ENCODE results near the gene PTGES3. TPM values are rescaled to one million over a fixed set of nuclear protein-coding genes. Genes with fewer than 3 reads are reported as not detected.
"Not testable (repeated sequence)": the region's sequence is repeated elsewhere in the genome, so short reads cannot be mapped to it uniquely, and the experiment has no call there.

Gene PTGES3
- total RNA-seq, 8 experiments from 2014 or later, result 145 to 328 (median 187) TPM

DNA sequence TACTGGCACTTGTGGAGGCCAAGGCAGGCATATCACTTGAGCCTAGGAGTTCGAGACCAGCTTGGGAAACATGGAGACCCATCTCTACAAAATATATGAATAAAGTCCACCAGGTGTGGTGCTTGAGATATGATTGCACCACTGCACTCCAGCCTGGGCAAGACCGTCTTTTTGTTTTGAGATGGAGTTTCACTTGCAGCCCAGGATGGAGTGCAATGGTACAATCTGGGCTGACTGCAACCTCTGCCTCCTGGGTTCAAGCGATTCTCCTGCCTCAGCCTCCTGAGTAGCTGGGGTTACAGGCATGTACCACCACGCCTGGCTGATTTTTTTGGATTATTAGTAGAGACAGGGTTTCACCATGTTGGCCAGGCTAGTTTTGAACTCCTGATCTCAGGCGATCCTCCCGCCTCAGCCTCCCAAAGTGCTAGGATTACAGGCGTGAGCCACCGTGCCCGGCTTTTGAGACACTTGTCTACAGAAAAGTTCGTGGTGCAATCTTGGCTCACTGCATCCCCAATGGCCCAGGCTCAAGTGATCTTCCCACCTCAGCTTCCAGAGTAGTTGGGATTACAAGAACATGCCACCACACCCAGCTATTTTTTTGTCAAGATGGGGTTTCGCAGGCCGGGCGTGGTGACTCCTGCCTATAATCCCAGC lies 26.0 kb downstream of the PTGES3 start:
- in situ Hi-C loops (cut with MboI; ENCODE audit: low pct_unique_long_range_greater_than_20kb in 2 of 9, low sequenced_read_pairs in 9 of 9, unreplicated experiment in 9 of 9), result no loop called here
- Histone ChIP-seq H3K4me1 (replicated peaks in 1 of 2) (no peaks in the 10 kb centered on the region), H3K27ac (no peak overlapping the region), H3K4me3 (no peak overlapping the region)
- WGBS, 10 experiments, result 80 to 100% (median 90%) methylated on average over 1 to 6 of the region's 13 CpGs; no CpG with 5 or more reads in 1 of the 10 experiments
- ATAC-seq (replicated peaks in 6 of 8), result no peak

DNA sequence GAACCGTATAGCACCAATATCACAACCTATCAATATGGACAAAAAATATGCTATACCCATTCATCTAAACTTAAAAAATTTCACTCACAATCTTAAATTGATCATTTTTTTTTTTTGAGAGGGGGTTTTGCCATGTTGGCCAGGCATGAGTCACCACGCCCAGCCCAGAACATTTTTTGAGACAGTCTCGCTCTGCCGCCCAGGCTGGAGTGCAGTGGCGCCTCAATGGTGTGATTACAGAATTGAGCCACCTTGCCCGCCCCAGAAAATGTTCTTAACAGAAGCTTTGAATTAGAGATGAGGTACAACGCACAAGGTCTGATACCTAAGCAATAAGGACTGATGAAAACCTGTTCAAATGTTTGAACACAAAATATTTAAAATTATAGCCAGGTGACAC lies 26.5 kb downstream of the PTGES3 start:
- 90 to 100% (median 98%) methylated on average over 1 to 7 of the region's 7 CpGs; no CpG with 5 or more reads in 1 of the 10 experiments for WGBS, 10 experiments
- no peak overlapping the region for H3K4me3 ChIP-seq
- in situ Hi-C loops (cut with MboI; ENCODE audit: low pct_unique_long_range_greater_than_20kb in 2 of 9, low sequenced_read_pairs in 9 of 9, unreplicated experiment in 9 of 9), result no loop called here
- H3K4me1 ChIP-seq (replicated peaks in 1 of 2), result no peaks in the 10 kb centered on the region
- ATAC-seq (replicated peaks in 6 of 8), result no peak
- H3K27ac ChIP-seq, result no peak overlapping the region

DNA sequence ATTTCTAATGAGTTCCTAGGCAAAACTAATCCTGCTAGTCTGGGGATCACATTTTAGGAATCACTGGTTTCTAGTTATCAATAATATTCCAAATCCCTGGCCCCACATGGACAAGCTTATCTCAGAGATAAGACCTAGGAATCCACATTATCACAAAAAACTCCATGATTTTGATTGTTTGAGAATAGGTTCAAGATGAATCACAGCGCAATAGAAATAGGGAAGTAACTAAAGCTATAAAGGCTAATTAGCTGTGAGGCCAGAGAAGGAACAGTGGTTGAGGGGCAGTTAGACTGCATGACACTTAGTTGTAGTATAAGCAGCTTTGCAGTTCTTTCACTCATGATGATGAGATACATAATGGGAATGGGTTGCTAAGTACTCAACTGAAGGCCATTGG lies 29.2 kb downstream of the PTGES3 start:
- Histone ChIP-seq H3K4me1 (replicated peaks in 1 of 2) (no peaks in the 10 kb centered on the region), H3K4me3 (no peak overlapping the region), H3K27ac (no peak overlapping the region)
- 100% methylated on average over 1 of the region's 1 CpG; no CpG with 5 or more reads in 3 of the 10 experiments for WGBS, 10 experiments
- in situ Hi-C loops (cut with MboI; ENCODE audit: low pct_unique_long_range_greater_than_20kb in 2 of 9, low sequenced_read_pairs in 9 of 9, unreplicated experiment in 9 of 9), result no loop called here
- ATAC-seq (replicated peaks in 6 of 8), result no peak

DNA sequence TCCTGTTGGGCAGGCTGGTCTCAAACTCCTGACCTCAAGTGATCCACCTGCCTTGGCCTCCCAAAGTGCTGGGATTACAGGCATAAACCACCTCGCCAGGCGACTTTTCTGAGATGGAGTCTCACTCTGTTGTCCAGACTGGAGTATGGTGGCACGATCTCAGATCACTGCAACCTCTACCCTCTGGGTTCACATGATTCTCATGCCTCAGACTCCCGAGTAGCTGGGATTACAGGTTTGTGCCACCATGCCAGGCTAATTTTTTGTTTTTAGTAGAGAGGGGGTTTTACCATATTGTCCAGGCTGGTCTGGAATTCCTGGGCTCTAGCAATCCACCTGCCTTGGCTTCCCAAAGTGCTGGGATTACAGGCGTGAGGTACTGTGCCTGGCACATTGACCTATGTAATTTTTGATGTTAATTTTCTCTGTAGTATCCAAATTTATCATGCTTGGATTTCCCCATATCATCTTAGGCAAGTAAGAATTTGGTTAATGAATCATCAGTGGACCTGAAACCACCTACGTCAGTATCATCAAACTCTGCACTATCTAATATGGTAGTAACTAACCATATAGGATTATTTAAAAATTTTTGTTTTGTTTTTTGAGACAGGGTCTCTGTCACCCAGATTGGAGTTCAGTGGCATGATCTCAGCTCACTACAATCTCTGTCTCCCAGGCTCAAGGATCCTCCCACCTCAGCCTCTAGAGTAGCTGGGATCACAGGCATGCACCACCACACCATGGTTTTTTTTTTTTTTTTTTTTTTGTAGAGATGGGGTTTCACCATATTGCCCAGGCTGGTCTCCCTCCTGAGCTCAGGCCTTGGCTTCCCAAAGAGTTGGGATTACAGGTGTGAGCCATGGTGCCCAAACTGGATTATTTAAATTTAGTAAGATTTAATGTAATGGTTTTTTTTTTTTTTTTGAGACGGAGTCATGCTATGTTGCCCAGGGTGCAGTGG lies 30.4 kb downstream of the PTGES3 start:
- Histone ChIP-seq H3K4me1 (replicated peaks in 1 of 2) (no peaks in the 10 kb centered on the region), H3K4me3 (no peak overlapping the region), H3K27ac (no peak overlapping the region)
- in situ Hi-C loops (cut with MboI; ENCODE audit: low pct_unique_long_range_greater_than_20kb in 2 of 9, low sequenced_read_pairs in 9 of 9, unreplicated experiment in 9 of 9), result no loop called here
- peak in 1 of 8 experiments; percentile 23 for ATAC-seq (replicated peaks in 6 of 8)
- 78 to 100% (median 90%) methylated on average over 2 to 5 of the region's 7 CpGs; no CpG with 5 or more reads in 3 of the 10 experiments for WGBS, 10 experiments

DNA sequence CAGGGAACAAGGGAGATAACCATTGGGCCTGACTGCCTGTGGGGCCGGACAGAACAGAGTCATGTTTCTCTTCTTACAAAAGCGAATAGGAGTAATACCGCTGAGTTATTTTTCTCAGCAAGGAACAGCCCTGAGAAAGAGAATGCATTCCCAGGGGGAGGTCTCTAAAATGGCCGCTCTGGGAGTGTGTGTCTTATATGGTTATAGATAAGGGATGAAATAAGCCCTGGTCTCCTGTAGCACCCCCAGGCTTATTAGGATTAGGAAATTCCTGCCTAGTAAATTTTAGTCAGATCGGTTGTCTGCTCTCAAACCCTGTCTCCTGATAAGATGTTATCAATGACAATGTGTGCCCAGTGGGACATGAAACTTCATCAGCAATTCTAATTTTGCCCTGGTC lies 34.3 kb downstream of the PTGES3 start:
- in situ Hi-C loops (cut with MboI; ENCODE audit: low pct_unique_long_range_greater_than_20kb in 2 of 9, low sequenced_read_pairs in 9 of 9, unreplicated experiment in 9 of 9); H3K4me3 ChIP-seq; H3K27ac ChIP-seq; ATAC-seq (replicated peaks in 6 of 8); H3K4me1 ChIP-seq (replicated peaks in 1 of 2): not testable (repeated sequence)
- 64 to 100% (median 100%) methylated on average over 1 to 5 of the region's 5 CpGs; no CpG with 5 or more reads in 3 of the 10 experiments for WGBS, 10 experiments

DNA sequence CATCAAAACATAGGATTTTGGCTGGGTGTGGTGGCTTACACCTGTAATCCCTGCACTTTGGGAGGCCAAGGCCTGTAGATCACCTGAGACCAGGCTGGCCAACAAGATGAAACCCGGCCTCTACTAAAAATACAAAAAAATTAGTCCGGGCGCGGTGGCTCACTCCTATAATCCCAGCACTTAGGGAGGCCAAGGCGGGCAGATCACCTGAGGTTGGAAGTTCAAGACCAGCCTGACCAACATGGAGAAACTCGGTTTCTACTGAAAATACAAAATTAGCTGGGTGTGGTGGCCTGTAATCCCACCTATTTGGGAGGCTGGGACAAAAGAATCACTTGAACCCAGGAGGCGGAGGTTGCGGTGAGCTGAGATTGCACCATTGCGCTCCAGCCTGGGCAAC lies 40.1 kb downstream of the PTGES3 start:
- in situ Hi-C loops (cut with MboI; ENCODE audit: low pct_unique_long_range_greater_than_20kb in 2 of 9, low sequenced_read_pairs in 9 of 9, unreplicated experiment in 9 of 9); ATAC-seq (replicated peaks in 6 of 8); H3K4me3 ChIP-seq; H3K27ac ChIP-seq: not testable (repeated sequence)
- 80 to 100% (median 94%) methylated on average over 1 to 9 of the region's 9 CpGs; no CpG with 5 or more reads in 2 of the 10 experiments for WGBS, 10 experiments
- peaks cover 11 to 13% of the 10 kb centered on the region in 2 donors for H3K4me1 ChIP-seq (replicated peaks in 1 of 2)

DNA sequence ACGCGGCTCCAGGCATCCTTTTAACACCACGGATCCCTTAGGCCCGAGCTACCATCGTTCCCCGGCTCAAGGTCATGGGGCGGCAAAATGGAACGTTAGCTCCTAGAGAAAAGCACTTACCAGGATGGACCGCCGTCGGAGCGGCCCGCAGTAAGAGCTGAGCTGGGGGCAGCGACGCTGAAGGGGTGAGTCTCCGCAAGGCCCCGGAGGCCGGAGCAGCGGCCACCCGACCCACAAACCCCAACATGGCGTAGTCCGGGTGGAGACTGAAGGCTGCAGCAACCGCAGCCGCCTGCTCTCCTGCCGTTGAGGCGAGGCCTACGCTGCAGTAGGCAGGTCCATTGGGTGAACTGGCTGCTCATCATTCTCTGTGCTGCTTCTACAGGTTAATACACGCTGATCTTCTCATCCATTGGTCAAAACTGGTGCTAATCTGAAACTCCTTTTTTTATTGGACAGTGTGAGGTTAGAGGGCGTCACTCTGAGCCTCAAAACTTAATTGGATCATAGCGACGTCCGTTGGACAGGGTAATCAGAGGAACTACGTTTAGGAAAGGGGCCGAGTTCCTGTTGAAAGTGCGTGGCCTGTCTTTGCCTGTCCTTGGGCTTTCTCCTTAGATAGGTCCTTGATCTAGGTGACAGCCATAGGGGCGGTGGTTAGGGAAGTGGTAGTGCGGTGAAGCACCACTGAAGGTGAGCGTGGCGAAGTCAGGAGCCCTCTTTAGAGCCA lies 42.2 kb downstream of the PTGES3 start, which contains the start of gene ATP5F1B:
ATP5F1B (minus strand) TSS at position 268 of the 730 bp plus-strand sequence; CDS start at position 247, 21 bp downstream.
- ATAC-seq (replicated peaks in 6 of 8), result peak; percentile 97 to 99 (median 98)
- in situ Hi-C loops (cut with MboI; ENCODE audit: low pct_unique_long_range_greater_than_20kb in 2 of 9, low sequenced_read_pairs in 9 of 9, unreplicated experiment in 9 of 9), result no loop called here
- Histone ChIP-seq H3K4me3 (peak within 1 kb of the TSS; percentile 69 to 91 (median 78)), H3K4me1 (replicated peaks in 1 of 2) (peaks cover 11 to 13% of the 10 kb centered on the region in 2 donors), H3K27ac (peak within 1 kb of the TSS; percentile 87 to 93)
- 0 to 7% (median 3%) methylated on average over 2 to 17 of the region's 39 CpGs; no CpG with 5 or more reads in 1 of the 10 experiments for WGBS, 10 experiments

DNA sequence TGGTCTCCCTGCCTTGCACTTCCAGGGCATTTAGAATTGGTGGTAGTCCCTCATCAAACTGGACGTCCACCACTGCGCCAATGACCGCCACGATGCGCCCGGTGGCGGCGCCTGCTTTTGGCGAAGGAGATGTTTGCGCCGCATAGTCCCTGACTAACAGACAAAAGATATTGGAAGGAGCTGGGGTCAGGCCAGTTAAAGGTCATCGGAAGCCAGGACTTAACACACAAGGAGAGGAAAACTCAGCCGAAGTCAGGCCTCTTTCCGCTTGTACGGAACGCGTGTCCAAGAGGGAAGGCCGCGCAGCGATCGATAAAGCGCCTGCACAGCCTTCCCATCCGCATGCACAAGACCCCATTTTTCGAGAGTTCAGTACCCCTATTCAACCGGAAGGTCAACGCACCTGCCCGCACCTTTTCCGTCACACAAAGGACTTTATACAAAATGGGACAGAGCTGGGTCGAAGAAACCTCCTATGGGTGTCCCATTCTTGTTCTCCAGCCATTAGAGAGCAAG lies 42.8 kb downstream of the PTGES3 start:
- Histone ChIP-seq H3K4me3 (peak overlapping the region; percentile 69 to 91 (median 78)), H3K27ac (peak overlapping the region; percentile 87 to 93), H3K4me1 (replicated peaks in 1 of 2) (peaks cover 11 to 13% of the 10 kb centered on the region in 2 donors)
- WGBS, 10 experiments, result 0 to 3% (median 0%) methylated on average over 1 to 21 of the region's 29 CpGs
- in situ Hi-C loops (cut with MboI; ENCODE audit: low pct_unique_long_range_greater_than_20kb in 2 of 9, low sequenced_read_pairs in 9 of 9, unreplicated experiment in 9 of 9), result no loop called here
- ATAC-seq (replicated peaks in 6 of 8), result no peak

DNA sequence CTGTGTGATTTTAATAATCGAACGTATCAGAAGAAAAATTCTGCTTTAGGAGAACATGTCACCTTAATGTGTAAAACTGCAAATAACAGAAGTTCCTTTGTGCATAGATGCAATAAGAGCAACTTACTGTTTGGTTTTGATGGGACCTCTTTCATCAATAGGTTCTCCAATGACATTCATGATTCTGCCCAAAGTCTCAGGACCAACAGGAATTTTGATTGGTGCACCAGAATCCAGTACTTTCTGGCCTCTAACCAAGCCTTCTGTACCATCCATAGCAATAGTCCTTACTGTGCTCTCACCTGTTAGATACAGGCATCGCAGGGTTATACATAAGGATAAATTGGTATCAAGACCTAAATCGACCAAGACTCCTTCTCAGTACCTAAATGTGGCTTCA lies 43.4 kb downstream of the PTGES3 start:
- H3K27ac ChIP-seq, result no peak overlapping the region
- in situ Hi-C loops (cut with MboI; ENCODE audit: low pct_unique_long_range_greater_than_20kb in 2 of 9, low sequenced_read_pairs in 9 of 9, unreplicated experiment in 9 of 9), result no loop called here
- H3K4me3 ChIP-seq, result peak overlapping the region; percentile 69 to 91 (median 78)
- H3K4me1 ChIP-seq (replicated peaks in 1 of 2), result peaks cover 11 to 13% of the 10 kb centered on the region in 2 donors
- no peak for ATAC-seq (replicated peaks in 6 of 8)
- WGBS, 10 experiments, result 18 to 88% (median 51%) methylated on average over 2 to 4 of the region's 4 CpGs; no CpG with 5 or more reads in 2 of the 10 experiments

DNA sequence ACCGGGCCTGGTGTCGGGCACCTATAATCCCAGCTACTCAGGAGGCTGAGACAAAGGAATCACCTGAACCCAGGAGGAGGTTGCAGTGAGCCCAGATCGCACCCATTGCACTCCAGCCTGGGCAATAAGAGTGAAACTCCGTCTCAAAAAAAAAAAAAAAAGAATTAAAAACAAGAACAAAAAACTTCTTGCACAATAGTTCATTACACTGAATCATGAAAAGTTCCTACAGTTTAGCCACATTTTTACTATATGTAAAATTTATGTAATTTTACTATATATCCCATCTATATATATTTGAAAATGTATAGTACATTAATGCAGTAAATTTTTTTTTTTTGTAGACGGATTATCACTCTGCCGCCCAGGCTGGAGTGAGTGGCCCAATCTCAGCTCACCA lies 46.9 kb downstream of the PTGES3 start:
- ATAC-seq (replicated peaks in 6 of 8), result no peak
- WGBS, 10 experiments, result 70 to 100% (median 99%) methylated on average over 1 to 6 of the region's 6 CpGs
- Histone ChIP-seq H3K27ac (no peak overlapping the region), H3K4me1 (replicated peaks in 1 of 2) (peaks cover 11 to 16% of the 10 kb centered on the region in 2 donors), H3K4me3 (no peak overlapping the region)
- in situ Hi-C loops (cut with MboI; ENCODE audit: low pct_unique_long_range_greater_than_20kb in 2 of 9, low sequenced_read_pairs in 9 of 9, unreplicated experiment in 9 of 9), result no loop called here

DNA sequence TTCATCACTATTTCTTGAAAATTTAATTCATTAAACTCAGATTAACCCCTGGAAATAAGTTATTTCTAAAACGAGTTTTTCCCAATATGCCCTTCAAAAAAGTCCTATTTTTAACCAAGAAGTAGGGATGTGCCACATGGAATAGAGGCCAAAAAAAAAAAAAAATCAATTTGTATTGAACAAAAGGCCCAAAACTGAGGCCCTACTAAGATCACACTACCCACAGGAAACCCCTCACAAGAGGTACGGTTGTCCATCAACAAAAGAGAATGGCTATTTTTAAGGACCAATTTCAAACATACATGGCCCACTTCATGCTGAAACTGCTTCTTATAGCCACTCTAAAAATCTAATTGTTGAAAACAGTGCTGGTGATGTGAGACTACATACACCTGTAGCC lies 50.5 kb downstream of the PTGES3 start:
- in situ Hi-C loops (cut with MboI; ENCODE audit: low pct_unique_long_range_greater_than_20kb in 2 of 9, low sequenced_read_pairs in 9 of 9, unreplicated experiment in 9 of 9), result no loop called here
- H3K4me3 ChIP-seq, result no peak overlapping the region
- H3K27ac ChIP-seq, result no peak overlapping the region
- WGBS, 10 experiments, result 0 to 69% (median 57%) methylated on average over 1 to 2 of the region's 2 CpGs
- peaks cover 13 to 20% of the 10 kb centered on the region in 2 donors for H3K4me1 ChIP-seq (replicated peaks in 1 of 2)
- no peak for ATAC-seq (replicated peaks in 6 of 8)
